GM19328 (cell line): ENCODE results near the gene MEIOC.
"Not testable (repeated sequence)": the region's sequence is repeated elsewhere in the genome, so short reads cannot be mapped to it uniquely, and the experiment has no call there.

Experiments used
- ATAC-seq: cut with Tn5 transposase; IDR thresholded peaks from one replicate; pipeline ENCODE4 v1.9.1; 2021; ENCODE audit warnings: mild to moderate bottlenecking, moderate library complexity; ENCODE audit not compliant: unreplicated experiment

MEIOC gene

DNA sequence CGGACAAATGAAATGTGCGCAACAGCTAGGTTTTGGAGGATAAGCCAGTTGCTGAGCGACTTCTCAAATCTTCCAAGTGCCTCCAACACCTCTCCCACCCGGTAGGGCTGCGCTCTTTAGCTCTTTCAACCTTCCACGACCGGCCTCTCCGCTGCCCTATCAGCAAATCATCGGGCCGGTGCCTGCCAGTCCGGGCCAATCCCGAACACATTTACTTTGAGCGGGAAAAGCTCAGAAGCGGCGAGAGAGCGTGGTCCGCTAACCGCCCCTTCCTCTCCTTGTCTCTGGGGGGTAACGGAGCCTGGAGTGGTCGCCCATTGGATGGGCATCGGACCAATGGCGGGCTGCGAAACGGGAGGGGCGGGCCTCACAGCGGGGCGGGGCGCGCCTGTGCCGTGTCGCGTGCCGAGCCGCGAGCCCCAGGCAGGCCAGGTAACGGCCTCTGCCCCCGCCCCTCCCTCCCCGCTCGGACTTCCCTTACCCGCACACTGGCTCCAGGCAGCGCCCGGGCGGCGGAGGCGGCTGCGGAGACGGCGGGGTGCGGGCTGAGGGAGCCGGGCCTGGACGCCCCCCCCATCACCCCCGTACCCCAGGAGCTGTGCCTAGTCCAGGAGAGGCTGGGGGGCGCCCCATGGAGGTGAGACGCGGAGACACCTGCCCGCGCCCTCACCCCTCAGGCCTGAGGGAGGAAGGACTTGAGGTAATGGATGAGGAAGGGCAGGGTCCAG lies at the start of gene MEIOC:
Gene MEIOC (plus strand): TSS at position 486 of the 728 bp plus-strand sequence. CDS start 146 bp downstream, at position 632.
- no peak for ATAC-seq

DNA sequence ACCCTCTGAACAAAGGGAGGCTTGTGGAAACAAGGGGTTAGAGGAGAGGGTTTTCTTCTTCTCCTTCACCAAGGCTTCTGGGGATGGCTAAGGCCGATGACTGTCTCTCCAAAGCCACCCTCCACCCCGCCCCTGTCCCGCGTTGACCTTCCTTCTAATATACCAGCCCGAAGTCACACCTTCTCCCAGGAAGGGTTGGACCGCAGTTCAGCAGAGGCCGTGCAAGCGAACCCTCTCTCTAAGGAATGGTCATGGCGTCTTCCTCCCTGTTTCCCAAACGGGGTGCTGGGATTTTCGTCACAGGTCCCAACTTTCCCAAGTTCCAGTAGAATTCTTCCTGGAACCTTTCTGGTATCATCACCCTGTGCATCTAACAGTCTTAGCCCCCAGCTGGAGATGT lies 49.6 kb upstream of the MEIOC start:
- no peak for ATAC-seq

GRCh38 chr17:44607836-44608690 lies 48.2 kb upstream of the MEIOC start:
- no peak for ATAC-seq

DNA sequence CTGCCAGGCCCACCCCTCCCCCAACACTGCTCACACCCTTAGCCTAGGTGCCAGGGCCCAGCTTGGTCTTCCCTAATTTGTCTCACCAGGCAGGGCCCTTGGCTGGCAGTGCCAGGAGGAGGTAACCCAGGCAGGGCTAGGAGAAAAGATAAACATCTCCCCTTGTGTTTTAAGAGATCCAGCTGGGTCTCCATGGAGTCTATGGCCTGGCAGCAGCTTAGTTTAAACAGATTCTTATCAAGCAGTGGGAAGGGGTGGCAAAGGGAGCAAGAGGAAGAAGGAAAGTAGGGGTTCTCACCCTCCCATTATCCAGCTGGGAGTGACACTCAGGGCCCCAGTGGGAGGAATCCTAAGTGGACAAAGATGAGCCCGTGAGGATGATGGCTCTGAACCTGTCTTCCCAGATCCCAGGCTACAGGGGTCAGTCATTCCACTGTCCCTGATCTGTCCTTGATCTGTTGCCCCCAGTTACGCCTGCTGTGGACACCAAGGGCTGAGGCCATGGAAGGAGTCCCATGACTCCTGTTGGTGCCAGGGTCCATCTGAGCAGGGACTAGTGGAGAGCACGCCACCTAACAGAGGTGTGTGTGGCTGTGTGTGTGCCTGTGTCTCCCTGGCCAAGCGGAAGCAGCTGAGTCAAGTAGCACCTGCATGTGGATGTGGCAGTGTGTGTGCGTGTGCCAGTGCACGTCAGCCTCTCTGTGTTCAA lies 47.4 kb upstream of the MEIOC start:
- no peak for ATAC-seq

- ATAC-seq, result no peak
Observed at GRCh38 chr17:44610331-44610730, 45.9 kb upstream of the MEIOC start.

- ATAC-seq, result no peak
Observed at GRCh38 chr17:44610871-44611270, 45.4 kb upstream of the MEIOC start.

DNA sequence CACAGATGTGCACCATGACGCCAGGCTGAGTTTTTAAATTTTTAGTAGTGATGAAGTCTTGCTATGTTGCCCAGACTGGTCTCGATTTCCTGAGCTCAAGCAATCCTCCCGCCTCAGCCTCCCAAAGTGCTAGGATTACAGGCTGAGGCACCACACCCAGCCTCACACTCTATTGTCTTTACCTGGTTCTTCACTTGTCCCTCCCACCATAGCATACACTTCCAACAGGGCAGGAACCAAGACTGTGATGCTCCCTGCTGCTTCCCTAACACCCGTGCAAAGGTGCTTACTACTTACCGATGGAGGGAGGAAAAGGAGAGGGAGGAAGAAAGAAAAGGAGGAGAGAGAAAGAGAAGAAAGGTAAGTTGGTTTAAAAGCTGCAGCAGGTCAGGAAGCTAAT lies 41.4 kb upstream of the MEIOC start:
- ATAC-seq, result no peak

- ATAC-seq, result not testable (repeated sequence)
Observed at GRCh38 chr17:44618652-44619051, 37.6 kb upstream of the MEIOC start.

DNA sequence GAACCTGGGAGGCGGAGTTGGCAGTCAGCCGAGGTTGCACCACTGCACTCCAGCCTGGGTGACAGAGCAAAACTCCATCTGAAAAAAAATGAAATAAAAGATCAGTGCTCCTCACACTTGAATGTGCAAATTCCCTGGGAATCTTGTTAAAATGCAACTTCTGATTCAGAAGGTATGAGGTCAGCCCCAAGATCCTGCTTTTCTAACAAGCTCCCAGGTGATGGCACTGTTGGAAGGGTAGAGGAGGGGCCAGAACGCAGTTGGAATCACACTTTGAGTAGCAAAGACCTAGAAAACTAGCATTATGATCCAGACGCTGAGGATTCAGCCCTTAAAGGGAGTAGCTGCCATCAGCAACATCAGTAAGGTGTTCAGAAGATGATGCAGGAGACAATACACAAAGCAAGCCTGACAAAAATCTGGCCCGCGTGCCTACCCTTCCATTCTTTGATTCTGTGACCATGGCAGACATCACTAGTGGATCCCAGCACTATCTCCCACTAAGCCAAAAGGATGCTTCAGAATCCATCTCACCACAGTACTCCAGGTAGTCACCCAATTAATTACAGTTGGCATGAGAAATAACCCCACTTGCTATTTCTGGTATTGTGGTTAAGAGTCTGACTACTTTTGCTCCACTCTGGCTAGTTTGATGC lies 33.1 kb upstream of the MEIOC start:
- ATAC-seq, result no peak

- ATAC-seq, result no peak
Observed at GRCh38 chr17:44627513-44628242, 28.6 kb upstream of the MEIOC start.

GRCh38 chr17:44628243-44629188 lies 27.8 kb upstream of the MEIOC start:
- ATAC-seq, result no peak

- ATAC-seq, result no peak
Observed at GRCh38 chr17:44629314-44629713, 27.0 kb upstream of the MEIOC start.

- no peak for ATAC-seq
Observed at GRCh38 chr17:44630703-44631102, 25.6 kb upstream of the MEIOC start.

- no peak for ATAC-seq
Observed at GRCh38 chr17:44633998-44634397, 22.3 kb upstream of the MEIOC start.

DNA sequence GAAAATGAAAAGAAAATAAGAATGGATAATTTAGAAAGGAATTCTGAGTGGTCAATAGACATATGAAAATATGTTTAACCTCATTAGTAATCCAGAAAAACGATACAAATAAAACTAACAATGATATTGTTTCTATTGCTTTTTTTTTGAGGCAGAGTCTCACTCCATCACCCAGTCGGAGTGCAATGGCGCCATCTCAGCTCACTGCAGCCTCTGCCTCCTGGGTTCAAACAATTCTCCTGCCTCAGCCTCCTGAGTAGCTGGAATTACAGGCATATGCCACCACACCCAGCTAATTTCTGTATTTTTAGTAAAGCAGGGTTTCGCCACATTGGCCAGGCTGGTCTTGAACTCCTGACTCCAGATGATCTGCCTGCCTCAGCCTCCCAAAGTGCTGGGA lies 21.9 kb upstream of the MEIOC start:
- not testable (repeated sequence) for ATAC-seq

- ATAC-seq, result no peak
Observed at GRCh38 chr17:44636562-44636961, 19.7 kb upstream of the MEIOC start.

DNA sequence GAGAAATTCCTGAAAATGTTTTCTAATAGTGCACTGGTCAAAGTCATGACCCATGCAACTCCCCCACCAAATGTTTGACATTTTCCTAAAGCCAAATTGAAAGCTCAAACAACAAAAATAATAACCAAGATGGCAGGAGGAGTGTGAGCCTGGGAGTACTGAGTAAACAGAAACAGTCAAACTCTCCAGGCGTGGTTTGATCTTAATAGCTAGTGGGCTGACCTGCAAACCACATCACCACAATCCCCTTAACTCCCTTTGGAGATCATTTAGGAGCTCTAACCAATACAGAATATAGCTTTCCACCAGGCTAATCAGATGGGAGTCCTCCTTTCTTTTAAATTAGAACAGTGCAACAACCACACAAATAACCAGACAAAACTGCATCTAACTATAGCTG lies 19.2 kb upstream of the MEIOC start:
- no peak for ATAC-seq

GRCh38 chr17:44642834-44643233 lies 13.4 kb upstream of the MEIOC start:
- ATAC-seq, result no peak

GRCh38 chr17:44645341-44645740 lies 10.9 kb upstream of the MEIOC start:
- ATAC-seq, result no peak
